Common myeloid progenitor, CD34-positive (primary cell): ENCODE measurements around the gene TUBGCP6.

Experiments
- CTCF ChIA-PET: fragments of 350-600 bp; sonication (Branson Sonifier 250); formaldehyde crosslinking; loops from one replicate; lab custom pipeline; 2021; ENCODE audit warnings: antibody characterized with exemption; lab: Charles Lee
- POLR2A ChIA-PET: fragments of 350-600 bp; sonication (Branson Sonifier 250); formaldehyde crosslinking; loops from one replicate; lab custom pipeline; 2021; ENCODE audit warnings: antibody characterized with exemption; lab: Charles Lee
- DNase-seq, 3 donors: peaks; one replicate each; pipeline versions ENCODE4 v3.0.0 to v3.0.0-alpha.2; 2013
- H3K27ac ChIP-seq, 2 experiments: 1 replicate in 1 of 2; 2 replicates in 1 of 2; pipeline ENCODE4 v1.7.0; 2013; ENCODE audit warnings: inconsistent platforms in 2 of 2, low read length in 2 of 2, mild to moderate bottlenecking in 2 of 2, low read depth in 1 of 2, moderate library complexity in 1 of 2; ENCODE audit not compliant: severe bottlenecking in 2 of 2, insufficient read depth in 1 of 2, poor library complexity in 1 of 2
- H3K27me3 ChIP-seq, 5 experiments: replicated peaks in 2 of 5; 1 replicate in 3 of 5; 2 replicates in 2 of 5; pipeline versions ENCODE4 v1.6.1 to v1.7.0; 2013; ENCODE audit warnings: low read length in 4 of 5, mild to moderate bottlenecking in 2 of 5, moderate library complexity in 2 of 5, inconsistent platforms in 1 of 5; ENCODE audit not compliant: insufficient read depth in 5 of 5, control insufficient read depth in 4 of 5
- H3K36me3 ChIP-seq, 4 experiments: 1 replicate in 2 of 4; 2 replicates in 2 of 4; pipeline versions ENCODE4 v1.6.1 to v1.7.0; 2013; ENCODE audit warnings: low read length in 3 of 4, control low read depth in 1 of 4, mild to moderate bottlenecking in 1 of 4; ENCODE audit not compliant: control insufficient read depth in 4 of 4, insufficient read depth in 4 of 4
- H3K4me1 ChIP-seq, 4 experiments: 1 replicate in 3 of 4; 2 replicates in 1 of 4; pipeline versions ENCODE4 v1.6.1 to v1.7.1; 2013; ENCODE audit warnings: low read length in 3 of 4, mild to moderate bottlenecking in 3 of 4, control low read depth in 1 of 4, inconsistent platforms in 1 of 4, moderate library complexity in 1 of 4; ENCODE audit not compliant: control insufficient read depth in 4 of 4, insufficient read depth in 4 of 4; ENCODE audit errors: control extremely low read depth in 1 of 4
- H3K4me3 ChIP-seq, 7 experiments: 1 replicate in 4 of 7; 2 replicates in 3 of 7; pipeline versions ENCODE4 v1.5.1 to v1.7.0; 2013; ENCODE audit warnings: mild to moderate bottlenecking in 7 of 7, low read length in 6 of 7, moderate library complexity in 6 of 7, inconsistent platforms in 2 of 7, low read depth in 2 of 7, control low read depth in 1 of 7; ENCODE audit not compliant: insufficient read depth in 4 of 7, control insufficient read depth in 1 of 7; ENCODE audit errors: extremely low read depth in 1 of 7
- H3K9me3 ChIP-seq, 5 experiments: 1 replicate in 4 of 5; 2 replicates in 1 of 5; pipeline versions ENCODE4 v1.6.1 to v1.7.1; 2013; ENCODE audit warnings: low read length in 4 of 5, mild to moderate bottlenecking in 2 of 5, inconsistent platforms in 1 of 5, low read depth in 1 of 5, moderate library complexity in 1 of 5; ENCODE audit not compliant: control insufficient read depth in 4 of 5, insufficient read depth in 2 of 5; ENCODE audit errors: control extremely low read depth in 1 of 5
- WGBS: methylation state at CpG from one replicate; pipeline ENCODE4 v1.1.5; 2013; ENCODE audit not compliant: insufficient coverage; 5-methylcytosine and 5-hydroxymethylcytosine counted together

Gene TUBGCP6

GRCh38 chr22:50284479-50284878 lies 39.7 kb upstream of the TUBGCP6 start:
- DNase-seq: no peak
- POLR2A ChIA-PET: no interaction called here
- peaks cover 7 to 91% (median 61%) of the 10 kb centered on the region in 4 experiments for H3K36me3 ChIP-seq

GRCh38 chr22:50283821-50284220 lies 39.0 kb upstream of the TUBGCP6 start:
- WGBS: 94% methylated on average over 13 of the region's 30 CpGs
- POLR2A ChIA-PET: no interaction called here
- Histone ChIP-seq H3K4me1 (no peaks in the 10 kb centered on the region), H3K4me3 (no peak overlapping the region), H3K36me3 (peaks cover 7 to 91% (median 58%) of the 10 kb centered on the region in 4 experiments), H3K27ac (no peak overlapping the region), H3K9me3 (no peaks in the 10 kb centered on the region), H3K27me3 (no peaks in the 10 kb centered on the region)
- CTCF ChIA-PET: no interaction called here
- no peak for DNase-seq

More at GRCh38 chr22:50284479-50284878, 39.7 kb upstream of the TUBGCP6 start:
- Histone ChIP-seq H3K9me3 (no peaks in the 10 kb centered on the region), H3K4me1 (no peaks in the 10 kb centered on the region), H3K27me3 (no peaks in the 10 kb centered on the region), H3K27ac (no peak overlapping the region), H3K4me3 (no peak overlapping the region)
- WGBS: 95% methylated on average over 13 of the region's 13 CpGs
- CTCF ChIA-PET: interaction anchor here (0.6 kb wide), 1 partner anchor 38 kb away, joined by 3 read pairs; no protein-coding TSS in a partner anchor

- Histone ChIP-seq H3K4me1 (no peaks in the 10 kb centered on the region), H3K27me3 (no peaks in the 10 kb centered on the region), H3K27ac (no peak overlapping the region), H3K36me3 (peaks cover 7 to 91% (median 56%) of the 10 kb centered on the region in 4 experiments), H3K9me3 (no peaks in the 10 kb centered on the region), H3K4me3 (no peak overlapping the region)
- no peak for DNase-seq
- 97% methylated on average over 42 of the region's 45 CpGs for WGBS
- ChIA-PET CTCF (interaction anchor here (1.5 to 1.9 kb wide), 3 partner anchors 11 to 59 kb away, joined by 3 to 7 read pairs (median 7); no protein-coding TSS in a partner anchor), POLR2A (no interaction called here)
These were observed 37.7 kb upstream of the TUBGCP6 start for GRCh38 chr22:50282361-50283155.

GRCh38 chr22:50281957-50282356 lies 37.1 kb upstream of the TUBGCP6 start:
- ChIA-PET POLR2A (no interaction called here), CTCF (interaction anchor here (0.9 to 1.9 kb wide), 4 partner anchors 12 to 59 kb away, joined by 3 to 7 read pairs (median 5); no protein-coding TSS in a partner anchor)
- peaks cover 7 to 90% (median 54%) of the 10 kb centered on the region in 4 experiments for H3K36me3 ChIP-seq

GRCh38 chr22:50281384-50281760 lies 36.5 kb upstream of the TUBGCP6 start:
- Histone ChIP-seq H3K27me3 (no peaks in the 10 kb centered on the region), H3K4me1 (no peaks in the 10 kb centered on the region), H3K27ac (no peak overlapping the region), H3K4me3 (no peak overlapping the region), H3K9me3 (peaks cover 0 to under 1% (median 0%) of the 10 kb centered on the region in 5 experiments), H3K36me3 (peaks cover 5 to 90% (median 53%) of the 10 kb centered on the region in 4 experiments)
- POLR2A ChIA-PET: no interaction called here
- WGBS: 98% methylated on average over 35 of the region's 36 CpGs
- CTCF ChIA-PET: interaction anchor here (0.9 to 1.9 kb wide), 3 partner anchors 21 to 60 kb away, joined by 3 to 7 read pairs (median 3); no protein-coding TSS in a partner anchor
- DNase-seq: no peak

More at GRCh38 chr22:50281957-50282356, 37.1 kb upstream of the TUBGCP6 start:
- no peaks in the 10 kb centered on the region for H3K4me1 ChIP-seq
- no peaks in the 10 kb centered on the region for H3K27me3 ChIP-seq
- H3K9me3 ChIP-seq: no peaks in the 10 kb centered on the region
- 97% methylated on average over 25 of the region's 25 CpGs for WGBS
- H3K27ac ChIP-seq: no peak overlapping the region
- DNase-seq: no peak
- no peak overlapping the region for H3K4me3 ChIP-seq

GRCh38 chr22:50280708-50281383 lies 36.0 kb upstream of the TUBGCP6 start:
- H3K4me3 ChIP-seq: no peak overlapping the region

More at GRCh38 chr22:50280708-50281383, 36.0 kb upstream of the TUBGCP6 start:
- DNase-seq: no peak
- Histone ChIP-seq H3K36me3 (peaks cover 2 to 90% (median 52%) of the 10 kb centered on the region in 4 experiments), H3K4me1 (no peaks in the 10 kb centered on the region), H3K27ac (no peak overlapping the region), H3K27me3 (no peaks in the 10 kb centered on the region), H3K9me3 (peaks cover 0 to 6% (median 0%) of the 10 kb centered on the region in 5 experiments)
- WGBS: 99% methylated on average over 40 of the region's 47 CpGs
- ChIA-PET CTCF (interaction anchor here (0.9 to 2.2 kb wide), 5 partner anchors 13 to 60 kb away, joined by 3 to 7 read pairs (median 3); no protein-coding TSS in a partner anchor), POLR2A (interaction anchor here (0.6 kb wide), 1 partner anchor 55 kb away, joined by 3 read pairs; no protein-coding TSS in a partner anchor)
